Fibroblast of skin of left quadriceps (primary cell): ENCODE results near the gene CHRM2.
A peak's percentile ranks its signal among the peaks of the same experiment; 100 is the strongest.

Experiments
- DNase-seq, 2 experiments: peaks; one replicate each; pipeline ENCODE4 v3.0.0-alpha.2; 2013; ENCODE audit warnings: low read depth in 2 of 2

The CHRM2 gene

GRCh38 chr7:136894789-136895188 is 26.3 kb downstream of the CHRM2 start:
- DNase-seq, result no peak

GRCh38 chr7:136897676-136898075 is 29.2 kb downstream of the CHRM2 start:
- no peak for DNase-seq

GRCh38 chr7:136900005-136900404 is 31.6 kb downstream of the CHRM2 start:
- DNase-seq, result no peak

GRCh38 chr7:136910771-136911170 is 42.3 kb downstream of the CHRM2 start:
- DNase-seq, result no peak

GRCh38 chr7:136911344-136911743 is 42.9 kb downstream of the CHRM2 start:
- DNase-seq, result no peak

- no peak for DNase-seq
These were observed 43.9 kb downstream of the CHRM2 start for GRCh38 chr7:136912339-136912738.

GRCh38 chr7:136914016-136914415 is 45.6 kb downstream of the CHRM2 start:
- no peak for DNase-seq

- no peak for DNase-seq
These were observed 51.4 kb downstream of the CHRM2 start for GRCh38 chr7:136919820-136920219.

- peak; percentile 13 to 14 for DNase-seq
These were observed 54.7 kb downstream of the CHRM2 start for GRCh38 chr7:136923111-136923667.

- no peak for DNase-seq
These were observed 56.6 kb downstream of the CHRM2 start for GRCh38 chr7:136925044-136925443.

GRCh38 chr7:136925556-136925955 is 57.1 kb downstream of the CHRM2 start:
- DNase-seq, result no peak

- DNase-seq, result no peak
These were observed 62.9 kb downstream of the CHRM2 start for GRCh38 chr7:136931169-136931867.

- DNase-seq, result no peak
These were observed 69.0 kb downstream of the CHRM2 start for GRCh38 chr7:136937436-136937835.

GRCh38 chr7:136938476-136938875 is 70.0 kb downstream of the CHRM2 start:
- no peak for DNase-seq

GRCh38 chr7:136940122-136940521 is 71.7 kb downstream of the CHRM2 start:
- DNase-seq, result no peak

GRCh38 chr7:136940917-136941316 is 72.5 kb downstream of the CHRM2 start:
- DNase-seq, result no peak

- no peak for DNase-seq
These were observed 73.4 kb downstream of the CHRM2 start for GRCh38 chr7:136941816-136942215.

GRCh38 chr7:136942401-136942800 is 73.9 kb downstream of the CHRM2 start:
- DNase-seq, result no peak

- DNase-seq, result no peak
These were observed 74.5 kb downstream of the CHRM2 start for GRCh38 chr7:136942994-136943393.

GRCh38 chr7:136947347-136947746 is 78.9 kb downstream of the CHRM2 start:
- no peak for DNase-seq

GRCh38 chr7:136950331-136950730 is 81.9 kb downstream of the CHRM2 start:
- DNase-seq, result no peak

- peak; percentile 15 to 29 for DNase-seq
These were observed 84.9 kb downstream of the CHRM2 start for GRCh38 chr7:136953386-136953785.

GRCh38 chr7:136956232-136956631 is 87.8 kb downstream of the CHRM2 start:
- DNase-seq, result peak; percentile 11 to 20

- no peak for DNase-seq
These were observed 88.2 kb downstream of the CHRM2 start for GRCh38 chr7:136956671-136957070.
